Keratinocyte (primary cell): ENCODE results near the gene PSMD6. TPM values are rescaled to one million over a fixed set of nuclear protein-coding genes. Genes with fewer than 3 reads are reported as not detected.

ENCODE experiments used
- DNase-seq: peaks from one replicate; pipeline ENCODE4 v3.0.0-alpha.2; 2011; ENCODE audit warnings: low read depth, missing footprints, low spot score
- FAIRE-seq: peaks from 2 replicates; lab custom pipeline; 2011; peaks lifted over from hg19 to GRCh38; lab: Jason Lieb, UNC
- H2AFZ ChIP-seq: 2 replicates; pipeline ENCODE4 v1.6.0; 2012; ENCODE audit warnings: low read length, control low read depth, inconsistent platforms; ENCODE audit not compliant: control insufficient read depth
- H3K27ac ChIP-seq: 2 replicates; pipeline ENCODE4 v1.5.1; 2011; ENCODE audit warnings: low read length; ENCODE audit not compliant: control insufficient read depth, insufficient read depth
- H3K27me3 ChIP-seq: 3 replicates; pipeline ENCODE4 v1.6.0; 2011; ENCODE audit warnings: low read length; ENCODE audit not compliant: control insufficient read depth, insufficient read depth; ENCODE audit errors: extremely low read depth
- H3K36me3 ChIP-seq, 2 experiments: 2 replicates in 1 of 2; 3 replicates in 1 of 2; pipeline ENCODE4 v1.5.1; 2011; ENCODE audit warnings: low read length in 2 of 2, mild to moderate bottlenecking in 1 of 2; ENCODE audit not compliant: control insufficient read depth in 2 of 2, insufficient read depth in 2 of 2; ENCODE audit errors: extremely low read depth in 1 of 2
- H3K4me1 ChIP-seq: 3 replicates; pipeline ENCODE4 v1.5.1; 2011; ENCODE audit warnings: low read length; ENCODE audit not compliant: control insufficient read depth, insufficient read depth; ENCODE audit errors: extremely low read depth
- H3K4me2 ChIP-seq: 3 replicates; pipeline ENCODE4 v1.6.0; 2011; ENCODE audit warnings: low read depth, low read length; ENCODE audit not compliant: control insufficient read depth, insufficient read depth; ENCODE audit errors: extremely low read depth
- H3K4me3 ChIP-seq, 3 experiments: fragments of 200-600 bp in 1 of 3; sonication (generic) in 1 of 3; 2 replicates in 2 of 3; 3 replicates in 1 of 3; pipeline ENCODE4 v1.5.1; 2011 to 2016; ENCODE audit warnings: low read length in 3 of 3, mild to moderate bottlenecking in 3 of 3, control low read depth in 2 of 3, inconsistent platforms in 1 of 3, low read depth in 1 of 3, mixed read lengths in 1 of 3, mixed run types in 1 of 3, moderate library complexity in 1 of 3; ENCODE audit not compliant: control insufficient read depth in 2 of 3, insufficient read depth in 2 of 3; ENCODE audit errors: extremely low read depth in 1 of 3
- H3K79me2 ChIP-seq: 2 replicates; pipeline ENCODE4 v1.6.0; 2012; ENCODE audit warnings: low read length; ENCODE audit not compliant: control insufficient read depth, insufficient read depth
- H3K9ac ChIP-seq: 3 replicates; pipeline ENCODE4 v1.6.0; 2011; ENCODE audit warnings: low read length; ENCODE audit not compliant: control insufficient read depth, insufficient read depth; ENCODE audit errors: extremely low read depth
- H3K9me1 ChIP-seq: 3 replicates; pipeline ENCODE4 v1.6.0; 2011; ENCODE audit warnings: low read length; ENCODE audit not compliant: control insufficient read depth, insufficient read depth; ENCODE audit errors: extremely low read depth
- H3K9me3 ChIP-seq: 2 replicates; pipeline ENCODE4 v1.5.1; 2012; ENCODE audit warnings: low read depth, low read length; ENCODE audit not compliant: control insufficient read depth
- H4K20me1 ChIP-seq: 3 replicates; pipeline ENCODE4 v1.6.0; 2011; ENCODE audit warnings: low read length; ENCODE audit not compliant: control insufficient read depth, insufficient read depth; ENCODE audit errors: extremely low read depth
- CTCF ChIP-seq, 3 experiments: IDR thresholded peaks in 1 of 3; conservative IDR thresholded peaks in 1 of 3; optimal IDR thresholded peaks in 1 of 3; 2 replicates in 2 of 3; 3 replicates in 1 of 3; pipeline versions ENCODE3 to v1.5.1; 2011; ENCODE audit warnings: low read length in 3 of 3, mild to moderate bottlenecking in 3 of 3, moderate library complexity in 2 of 3, control low read depth in 1 of 3, inconsistent platforms in 1 of 3; ENCODE audit not compliant: insufficient read depth in 2 of 3; ENCODE audit errors: extremely low read depth in 1 of 3
- EZH2 ChIP-seq: IDR thresholded peaks from one replicate; pipeline ENCODE4 v1.6.1; 2012; ENCODE audit warnings: inconsistent platforms, mild to moderate bottlenecking, low read length, moderate library complexity
- dilution Hi-C: fragments of 300-500 bp; cut with MboI; formaldehyde crosslinking; loops from one replicate; pipeline ENCODE4 v1.7.0; 2020; ENCODE audit warnings: low sequenced_read_pairs; ENCODE audit not compliant: extremely low pct_ligation_motif_present
- polyA plus RNA-seq, 5 experiments: library from polyadenylated mRNA; depleted of rRNA in 3 of 5; stranded (reverse) in 3 of 5; stranded (forward) in 1 of 5; unstranded in 1 of 5; fragments of >200 nt; gene quantifications; 1 replicate in 1 of 5; 2 replicates in 3 of 5; 3 replicates in 1 of 5; pipeline versions ENCODE4 v1.2.1 to v1.2.3, GENCODE V29; 2011 to 2012; ENCODE audit warnings: missing spikeins in 2 of 5, low read depth in 1 of 5, low replicate concordance in 1 of 5

PSMD6 gene
- polyA plus RNA-seq, 1 donor (not counting 4 experiments of a cell fraction or from before 2014, with no cell fraction given) = 100 TPM

GRCh38 chr3:64027658-64028057 is 4.4 kb upstream of the PSMD6 start:
- no peaks in the 10 kb centered on the region for H3K36me3 ChIP-seq
- FAIRE-seq = no peak
- TF ChIP-seq CTCF (optimal IDR thresholded peaks at IDR 0.05 in 1 of 3, IDR thresholded peaks at IDR 0.05 in 1 of 3, conservative IDR thresholded peaks at IDR 0.05 in 1 of 3; ENCODE audit: extremely low read depth in 1 of 3, insufficient read depth in 2 of 3, low read length in 3 of 3) (no peak), EZH2 (no peak)
- dilution Hi-C loops = no loop called here
- no peaks in the 10 kb centered on the region for H3K27me3 ChIP-seq
- peaks cover 7% of the 10 kb centered on the region for H3K79me2 ChIP-seq
- no peak overlapping the region for H3K9ac ChIP-seq
- H3K27ac ChIP-seq = no peak overlapping the region
- H3K9me3 ChIP-seq = no peaks in the 10 kb centered on the region
- no peaks in the 10 kb centered on the region for H3K9me1 ChIP-seq
- H3K4me2 ChIP-seq = no peak overlapping the region
- H2AFZ ChIP-seq = no peak overlapping the region
- H3K4me3 ChIP-seq = no peak overlapping the region
- no peak for DNase-seq
- H3K4me1 ChIP-seq = peaks cover 10% of the 10 kb centered on the region
- H4K20me1 ChIP-seq = no peaks in the 10 kb centered on the region

- FAIRE-seq (no peak), DNase-seq (no peak)
- Histone ChIP-seq H3K4me1 (peaks cover 11% of the 10 kb centered on the region), H3K4me2 (no peak overlapping the region), H3K4me3 (no peak overlapping the region), H3K9me1 (peaks cover 2% of the 10 kb centered on the region), H3K27ac (no peak overlapping the region), H3K79me2 (peaks cover 20% of the 10 kb centered on the region), H3K9me3 (no peaks in the 10 kb centered on the region), H2AFZ (no peak overlapping the region), H3K27me3 (no peaks in the 10 kb centered on the region), H4K20me1 (no peaks in the 10 kb centered on the region), H3K36me3 (peaks cover 0 to 8% of the 10 kb centered on the region in 2 experiments), H3K9ac (no peak overlapping the region)
- TF ChIP-seq EZH2 = no peak
- no peak for TF ChIP-seq CTCF (optimal IDR thresholded peaks at IDR 0.05 in 1 of 3, IDR thresholded peaks at IDR 0.05 in 1 of 3, conservative IDR thresholded peaks at IDR 0.05 in 1 of 3; ENCODE audit: extremely low read depth in 1 of 3, insufficient read depth in 2 of 3, low read length in 3 of 3)
- dilution Hi-C loops = no loop called here
Observed at GRCh38 chr3:64026346-64026745, 3.1 kb upstream of the PSMD6 start.
